Hematopoietic multipotent progenitor cell treated with erythropoietin and hydrocortisone succinate and interleukin-3 and kit ligand, for 8 days (in vitro differentiated cells): ENCODE results near the gene RASSF5.

Source experiments
- DNase-seq: peaks from one replicate; pipeline ENCODE4 v3.0.0-alpha.2; 2015

Gene RASSF5

GRCh38 chr1:206554701-206555472 lies 47.6 kb downstream of the RASSF5 start:
- DNase-seq: no peak

- peak; percentile 71 for DNase-seq
Observed at GRCh38 chr1:206555473-206555935, 48.2 kb downstream of the RASSF5 start.

DNA sequence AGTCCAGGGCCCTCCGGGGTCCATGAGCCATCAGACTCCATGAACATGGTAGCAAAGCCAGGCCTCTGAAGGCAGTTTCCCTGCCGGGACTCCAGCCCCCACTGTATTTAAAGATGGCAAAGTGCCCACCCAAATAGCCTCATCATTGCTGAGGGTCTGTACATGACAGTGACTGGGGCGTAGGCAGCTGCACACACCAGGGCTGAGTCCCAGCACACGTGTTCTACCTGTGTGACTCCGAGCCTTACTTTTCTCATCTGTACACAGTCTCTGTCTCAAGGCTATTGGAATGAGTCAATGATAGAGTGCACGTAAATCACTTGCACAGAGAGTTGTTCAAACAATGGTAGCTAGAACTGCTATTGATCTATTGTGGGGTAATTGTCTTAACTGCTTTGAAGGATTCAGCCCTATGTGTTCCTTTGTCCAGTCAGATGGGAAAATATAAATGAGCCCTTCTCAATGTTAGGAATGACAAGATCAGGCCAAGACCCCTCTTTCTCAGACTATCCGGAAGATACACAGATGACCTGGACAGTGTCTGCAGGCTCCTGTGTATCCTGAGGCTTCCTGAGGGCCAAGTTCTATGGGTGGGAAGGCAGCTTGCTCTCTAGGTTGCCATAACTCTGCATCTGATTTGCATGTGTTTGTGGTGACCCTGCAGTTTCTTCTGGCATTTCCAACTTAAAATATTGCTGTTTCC lies 48.9 kb downstream of the RASSF5 start:
- DNase-seq: no peak

DNA sequence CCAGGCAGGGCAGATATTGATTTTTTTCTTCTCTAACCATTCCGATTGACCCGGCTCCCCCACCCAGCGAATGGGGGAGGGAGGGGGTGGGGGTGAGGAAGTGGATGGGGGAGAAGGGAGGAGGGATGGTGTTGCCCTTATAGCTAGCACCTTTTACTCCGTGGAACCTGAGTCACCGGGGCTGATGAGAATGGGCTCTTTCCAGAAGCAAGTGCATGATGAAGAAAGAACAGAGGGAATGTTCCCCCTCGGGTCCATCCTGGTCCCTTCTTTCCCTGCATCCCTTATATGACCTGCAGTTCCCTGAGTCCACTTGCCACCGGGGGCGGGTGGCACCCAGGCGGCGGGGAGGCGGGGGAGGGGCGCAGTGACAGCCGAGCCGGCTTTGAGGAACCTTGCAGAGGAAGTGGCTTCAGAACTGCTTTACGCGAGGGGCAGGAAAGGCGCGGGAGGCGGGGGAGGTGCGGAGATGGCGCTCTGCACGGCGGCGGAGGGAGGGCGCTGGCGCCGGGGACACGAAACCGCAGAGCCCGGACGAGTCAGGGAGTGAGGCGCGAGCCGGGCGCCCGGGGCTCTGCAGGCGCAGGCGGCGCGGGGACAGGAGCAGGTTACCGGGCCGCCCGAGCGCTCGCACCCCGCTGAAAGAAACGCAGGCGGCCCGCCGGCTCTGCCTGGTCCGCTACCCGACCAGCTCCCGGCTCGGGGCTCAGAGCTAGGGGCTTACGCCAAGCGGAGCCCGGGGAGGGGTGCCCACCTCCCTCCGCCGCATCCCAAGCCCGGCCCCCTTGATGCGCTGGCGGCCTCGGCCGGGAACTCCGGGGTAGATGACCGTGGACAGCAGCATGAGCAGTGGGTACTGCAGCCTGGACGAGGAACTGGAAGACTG lies 49.7 kb downstream of the RASSF5 start:
- DNase-seq: peak; percentile 71

- peak; percentile 47 for DNase-seq
Observed at GRCh38 chr1:206557636-206558473, 50.5 kb downstream of the RASSF5 start.

DNA sequence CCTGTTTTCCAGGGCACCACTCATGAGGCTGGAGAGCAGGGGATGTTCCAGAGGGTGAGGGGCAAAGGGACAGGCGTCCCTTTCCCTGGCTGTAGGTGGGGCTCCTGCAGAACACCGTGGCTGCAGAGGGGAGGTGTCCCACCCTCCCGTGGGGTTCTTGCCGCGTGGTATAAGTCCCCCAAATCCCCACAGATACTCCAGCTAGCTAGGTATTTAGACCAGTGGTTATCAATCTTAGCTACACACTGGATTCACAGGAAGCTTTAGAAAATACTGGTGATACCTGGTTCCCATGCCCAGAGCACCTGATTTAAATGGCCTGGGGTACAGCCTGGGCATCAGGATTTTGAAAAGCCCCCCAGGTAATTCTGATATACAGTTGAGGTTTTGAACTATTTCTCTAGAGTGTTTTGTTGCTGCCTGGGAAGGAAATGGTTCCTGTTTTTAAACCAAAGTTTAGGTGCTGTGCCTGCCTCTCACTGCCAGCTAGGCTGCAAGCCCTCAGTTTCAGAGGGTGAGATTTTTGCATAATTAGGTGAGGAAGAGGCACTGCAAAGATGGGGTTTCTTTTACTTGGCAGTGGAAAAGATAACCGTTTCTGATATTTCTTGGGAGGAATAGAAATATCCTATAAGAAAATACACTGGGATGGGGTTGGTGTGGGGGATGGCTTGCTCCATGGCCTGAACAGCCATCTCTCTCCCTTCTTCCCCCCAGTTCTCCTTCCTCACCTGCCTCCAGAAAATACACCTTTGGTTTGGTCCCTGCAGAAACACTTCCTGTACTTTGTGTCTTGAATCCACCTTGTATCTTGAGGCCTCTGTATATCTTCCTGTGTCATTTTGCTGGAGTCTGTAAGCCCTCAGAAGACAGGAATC lies 51.7 kb downstream of the RASSF5 start:
- DNase-seq: no peak

GRCh38 chr1:206559672-206559995 lies 52.3 kb downstream of the RASSF5 start:
- no peak for DNase-seq

- no peak for DNase-seq
Observed at GRCh38 chr1:206560007-206560716, 52.8 kb downstream of the RASSF5 start.

DNA sequence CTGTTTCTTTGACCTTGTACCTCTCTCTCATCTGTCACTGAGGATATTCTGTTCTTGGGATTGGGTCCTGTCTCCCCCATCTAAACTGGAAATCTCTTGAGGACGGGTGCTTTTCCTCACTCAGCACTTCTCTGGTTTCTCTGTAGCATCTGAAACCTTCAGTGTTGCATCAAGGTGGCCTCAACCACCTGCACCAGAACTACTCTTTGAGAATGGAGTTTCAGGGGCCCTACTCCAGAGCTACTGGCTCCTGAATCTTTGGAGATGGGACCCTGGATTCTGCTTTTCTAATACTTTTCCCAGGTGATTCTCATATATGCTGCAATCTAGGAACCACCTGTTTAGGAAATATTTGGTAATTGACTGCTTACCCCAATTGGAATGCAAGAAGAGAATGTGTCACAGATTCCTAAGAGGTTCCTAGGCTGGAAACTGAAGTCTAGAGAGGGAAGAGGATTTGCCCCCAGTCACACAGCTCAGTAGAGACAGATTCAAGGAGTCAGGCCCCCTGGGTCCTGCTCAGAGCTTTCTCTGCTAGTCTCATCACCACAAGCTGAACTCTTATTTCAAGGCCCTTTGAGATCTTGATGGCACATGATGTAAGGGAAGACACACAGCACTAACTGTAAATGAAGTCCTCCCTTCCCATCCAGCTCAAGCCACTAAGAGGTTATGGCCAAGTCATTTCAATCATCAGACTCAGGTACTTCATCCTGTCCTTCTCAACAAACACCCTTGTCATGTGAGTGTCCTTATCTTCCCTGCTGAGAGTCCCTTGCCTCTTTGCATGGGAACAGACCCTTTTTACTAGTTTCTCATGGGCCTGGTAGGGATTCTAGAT lies 56.3 kb downstream of the RASSF5 start:
- no peak for DNase-seq

GRCh38 chr1:206565995-206566394 lies 58.7 kb downstream of the RASSF5 start:
- no peak for DNase-seq

DNA sequence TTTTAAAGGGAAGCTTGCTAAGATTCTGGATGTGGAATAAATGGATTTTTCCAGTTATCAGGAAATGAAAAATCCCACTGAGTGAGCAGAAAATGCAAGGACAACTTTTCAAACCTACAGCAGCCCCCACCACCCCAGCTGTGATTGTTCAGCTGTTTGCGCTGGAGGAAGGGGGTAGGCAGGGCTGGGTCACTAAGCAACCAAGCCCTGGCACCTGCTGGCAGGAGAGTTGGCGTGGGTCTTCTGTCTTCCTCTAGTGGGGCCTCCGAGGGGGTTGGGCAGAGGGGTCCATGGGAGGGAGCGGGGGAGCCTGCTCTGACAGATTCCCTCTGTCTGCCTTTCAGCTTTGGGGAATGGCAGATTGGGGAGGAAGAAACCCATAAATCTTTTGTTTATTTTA lies 59.7 kb downstream of the RASSF5 start:
- DNase-seq: no peak

DNA sequence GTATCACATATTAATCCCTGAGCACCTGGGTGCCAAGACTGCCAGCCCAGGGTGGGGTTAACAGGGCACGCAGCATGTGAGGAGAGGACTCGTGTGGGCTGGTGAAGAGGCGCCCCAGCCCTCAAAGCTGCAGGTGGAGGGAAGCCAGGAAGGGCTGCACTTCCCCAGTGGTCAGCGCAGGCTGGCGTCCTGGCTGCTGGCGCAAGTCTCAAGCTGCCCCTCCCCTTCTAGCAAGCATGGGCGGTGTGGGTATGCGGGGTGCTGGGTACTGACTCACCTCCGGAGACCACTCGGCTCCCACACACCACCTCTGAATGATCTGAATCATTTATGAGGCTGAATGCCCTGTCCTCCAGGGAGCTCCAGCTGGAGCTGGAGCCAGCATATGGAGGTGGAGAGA lies 60.9 kb downstream of the RASSF5 start:
- DNase-seq: no peak

DNA sequence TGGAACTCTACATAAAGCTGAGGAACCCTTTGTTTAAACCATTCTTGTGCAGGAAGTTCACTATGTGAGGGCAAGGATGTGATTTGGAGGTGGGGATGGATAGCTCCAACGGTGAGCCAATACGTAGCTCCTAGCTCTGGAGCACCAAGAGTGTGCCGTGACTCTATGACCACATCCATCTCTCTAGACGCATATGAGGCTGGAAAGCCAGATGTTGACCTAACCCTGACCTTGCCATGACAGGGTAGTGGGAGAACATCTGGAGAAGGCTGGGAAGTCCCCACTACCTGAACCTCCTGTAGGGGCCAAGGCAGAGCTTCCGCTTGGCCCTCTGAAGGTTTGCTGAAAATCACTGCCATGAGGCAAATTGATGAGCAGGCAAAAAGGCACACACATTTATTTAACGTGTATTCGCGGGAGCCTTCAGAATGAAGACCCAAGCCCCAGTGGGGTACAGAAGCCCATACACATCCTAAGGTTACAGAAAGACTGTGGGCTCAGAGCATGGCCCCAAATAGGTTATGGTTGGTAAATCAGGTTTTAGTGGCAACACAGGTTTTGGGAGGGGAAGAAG lies 61.5 kb downstream of the RASSF5 start:
- no peak for DNase-seq

DNA sequence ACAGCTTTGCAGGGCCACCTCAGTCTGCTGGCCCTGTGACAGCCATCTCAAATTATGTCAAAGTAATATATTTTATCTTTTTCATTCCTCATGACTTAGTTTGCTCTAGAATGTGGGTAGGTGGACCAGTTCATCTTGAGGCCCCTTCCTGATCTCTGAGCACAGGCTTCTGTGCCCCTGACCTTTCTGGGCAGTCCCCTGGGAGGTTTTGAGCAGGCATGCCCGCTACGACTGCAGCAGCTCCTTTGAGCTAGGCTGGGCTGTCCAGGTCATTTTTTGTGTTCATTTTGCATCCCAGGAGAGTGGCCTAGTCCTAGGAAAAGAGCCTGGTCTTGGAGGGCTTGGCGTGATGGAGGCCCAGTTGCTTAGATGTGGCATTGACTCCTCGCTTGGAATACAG lies 62.2 kb downstream of the RASSF5 start:
- DNase-seq: no peak

DNA sequence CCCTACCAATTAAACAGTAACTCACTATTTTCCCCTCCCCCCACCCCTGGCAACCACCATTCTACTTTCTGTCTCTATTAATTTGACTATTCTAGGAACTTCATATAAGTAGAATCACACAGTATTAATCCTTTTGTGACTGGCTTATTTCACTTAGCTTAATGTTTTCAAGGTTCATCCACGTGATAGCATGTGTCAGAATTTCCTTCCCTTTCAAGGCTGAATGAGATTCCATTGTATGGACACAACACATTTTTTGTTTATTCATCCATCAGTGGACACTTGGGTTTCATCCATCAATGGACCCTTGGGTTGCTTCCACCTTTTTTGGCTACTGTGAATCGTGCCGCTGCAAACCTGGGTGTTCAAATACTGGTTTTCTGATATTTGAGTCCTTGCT lies 63.2 kb downstream of the RASSF5 start:
- no peak for DNase-seq

GRCh38 chr1:206572835-206573234 lies 65.5 kb downstream of the RASSF5 start:
- no peak for DNase-seq

- DNase-seq: no peak
Observed at GRCh38 chr1:206573319-206573718, 66.0 kb downstream of the RASSF5 start.

GRCh38 chr1:206573762-206574161 lies 66.4 kb downstream of the RASSF5 start:
- DNase-seq: no peak

DNA sequence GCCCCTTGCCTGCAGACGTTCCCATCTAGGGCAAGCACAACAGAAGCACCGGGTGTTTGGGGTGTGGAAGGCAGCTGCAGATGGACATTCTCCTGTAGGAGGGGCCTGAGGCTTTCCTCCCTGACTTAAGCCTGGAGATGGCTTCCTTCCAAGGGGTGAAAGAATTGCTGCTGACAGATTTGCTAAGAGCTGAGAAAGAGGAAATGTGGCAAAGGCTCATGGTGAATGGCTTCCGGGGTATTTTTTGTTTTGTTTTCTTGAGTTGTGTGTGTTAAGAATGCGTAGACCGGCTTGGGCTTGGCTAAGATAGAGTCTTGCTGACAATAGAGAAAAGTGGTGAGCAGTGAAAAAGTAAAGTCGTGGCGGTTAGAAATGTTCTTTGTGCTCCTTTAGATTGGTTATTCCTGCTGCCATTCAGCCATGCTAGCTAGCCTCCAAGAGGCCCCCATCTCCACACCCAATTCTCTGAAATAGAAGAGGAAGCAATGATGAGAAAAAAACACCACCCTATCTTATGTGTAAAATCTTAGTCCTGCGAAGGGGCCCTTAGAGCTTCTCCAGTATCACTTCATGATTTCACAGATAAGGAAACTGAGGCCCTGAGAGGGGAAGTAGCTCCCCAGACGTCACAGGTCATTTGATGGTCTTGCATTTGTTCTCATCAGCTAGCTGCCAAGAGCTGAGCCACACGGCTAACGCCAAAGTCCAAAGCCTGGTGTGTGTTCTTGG lies 68.0 kb downstream of the RASSF5 start:
- peak; percentile 78 for DNase-seq
